HG03558 (cell line): ENCODE results near the gene FUBP3.
A peak's percentile ranks its signal among the peaks of the same experiment; 100 is the strongest.
"Not testable (repeated sequence)": the region's sequence is repeated elsewhere in the genome, so short reads cannot be mapped to it uniquely, and the experiment has no call there.

Experiments used
- ATAC-seq: cut with Tn5 transposase; IDR thresholded peaks from one replicate; pipeline ENCODE4 v1.9.1; 2021; ENCODE audit warnings: moderate number of reproducible peaks; ENCODE audit not compliant: unreplicated experiment; ENCODE audit errors: extremely low read depth

Gene FUBP3

GRCh38 chr9:130672933-130673615 lies 93.7 kb downstream of the FUBP3 start:
- no peak for ATAC-seq

GRCh38 chr9:130675396-130675795 lies 96.0 kb downstream of the FUBP3 start:
- ATAC-seq, result no peak

- no peak for ATAC-seq
Measured at GRCh38 chr9:130677252-130677651, 97.9 kb downstream of the FUBP3 start.

- ATAC-seq, result peak; percentile 45
Measured at GRCh38 chr9:130680836-130681768, 101.7 kb downstream of the FUBP3 start.

GRCh38 chr9:130681769-130682420 lies 102.5 kb downstream of the FUBP3 start:
- no peak for ATAC-seq

- ATAC-seq, result no peak
Measured at GRCh38 chr9:130682421-130683121, 103.2 kb downstream of the FUBP3 start.

GRCh38 chr9:130685104-130685503 lies 105.7 kb downstream of the FUBP3 start:
- no peak for ATAC-seq

GRCh38 chr9:130685945-130686344 lies 106.6 kb downstream of the FUBP3 start:
- ATAC-seq, result not testable (repeated sequence)

GRCh38 chr9:130687615-130688014 lies 108.2 kb downstream of the FUBP3 start:
- no peak for ATAC-seq
